Measurements from ENCODE around the gene MCC. TPM values are rescaled to one million over a fixed set of nuclear protein-coding genes. Genes with fewer than 3 reads are reported as not detected.
A peak's percentile ranks its signal among the peaks of the same experiment; 100 is the strongest.

MCC gene
- total and polyA plus RNA-seq, 2 of the 4 experiments (the other 2 are of a cell fraction) = 5.0 to 20.6 TPM

- Histone ChIP-seq H3K4me1 (ENCODE audit: control insufficient read depth, insufficient read depth, low read length) (peaks cover 16% of the 10 kb centered on the region), H3K79me1 (ENCODE audit: low read depth in 1 of 2, low read length in 2 of 2) (no peaks in the 10 kb centered on the region), H3K4me3 (ENCODE audit: insufficient read depth, low read depth, low read length) (no peak overlapping the region), H4K20me1 (ENCODE audit: insufficient read depth, low read length) (no peaks in the 10 kb centered on the region), H2BK120ac (ENCODE audit: low read depth, low read length) (no peak overlapping the region), H2BK5ac (ENCODE audit: low read depth, low read length, poor library complexity, severe bottlenecking) (no peak overlapping the region), H2AK9ac (replicated peaks; ENCODE audit: low read depth, low read length, poor library complexity) (no peak overlapping the region), H3K9ac (ENCODE audit: low read depth, low read length) (no peak overlapping the region), H4K91ac (ENCODE audit: insufficient read depth, low read depth, low read length) (no peak overlapping the region), H4K5ac (ENCODE audit: low read depth, low read length) (0 out of 2 replicates have a peak overlapping the region, but pooled peaks have one; percentile 20), H3K18ac (ENCODE audit: low read depth, low read length) (no peak overlapping the region; the same call in 1 of the 2 replicates), H3K27ac (ENCODE audit: insufficient read depth, low read length) (no peak overlapping the region), H2BK20ac (ENCODE audit: low read depth, low read length) (no peak overlapping the region), H3K4me2 (ENCODE audit: low read depth, low read length) (no peak overlapping the region), H4K8ac (ENCODE audit: low read depth in 2 of 2, low read length in 2 of 2) (no peak overlapping the region), H3K9me1 (ENCODE audit: insufficient read depth, low read length) (no peaks in the 10 kb centered on the region), H2AFZ (replicated peaks; ENCODE audit: low read length, poor library complexity) (no peak overlapping the region), H3K4ac (ENCODE audit: low read depth, low read length) (no peak overlapping the region), H3K27me3 (ENCODE audit: control insufficient read depth, insufficient read depth, low read length) (no peaks in the 10 kb centered on the region), H3K36me3 (ENCODE audit: control insufficient read depth, insufficient read depth, low read length) (peaks cover 3% of the 10 kb centered on the region; the same call in 1 of the 2 replicates), H3K56ac (ENCODE audit: extremely low read depth, insufficient read depth, low read length) (no peak overlapping the region), H2AK5ac (ENCODE audit: low read depth, low read length) (no peak overlapping the region), H3K23ac (ENCODE audit: low read depth, low read length) (no peak overlapping the region), H3K14ac (replicated peaks; ENCODE audit: low read depth, low read length) (no peak overlapping the region), H3K9me3 (ENCODE audit: control insufficient read depth, insufficient read depth, low read length) (no peaks in the 10 kb centered on the region), H2BK15ac (ENCODE audit: low read depth, low read length) (no peak overlapping the region)
- in situ Hi-C loops (cut with MboI; ENCODE audit: low sequenced_read_pairs) = loop anchor here (5.0 kb wide), 1 partner anchor 117 kb away; no protein-coding TSS in a partner anchor
- WGBS, 2 experiments (ENCODE audit: extremely low coverage in 2 of 2, insufficient read length in 1 of 2) = no CpG with 5 or more reads among the region's 4 CpGs
- intact Hi-C loops (cut with micrococcal nuclease) = loop anchor here (5.0 kb wide), 1 partner anchor 42 kb away; no protein-coding TSS in a partner anchor
- dilution Hi-C loops (cut with HindIII; ENCODE audit: low sequenced_read_pairs, unreplicated experiment) = no loop called here
- TF ChIP-seq USF2 (IDR thresholded peaks at IDR 0.05; ENCODE audit: low read depth, low read length) = no peak
- TF ChIP-seq RCOR1 (IDR thresholded peaks at IDR 0.05; ENCODE audit: insufficient replicate concordance, low read length) = no peak
- TF ChIP-seq MAFK (IDR thresholded peaks at IDR 0.05; ENCODE audit: low read depth, low read length) = no peak
- no peak for TF ChIP-seq CHD1 (IDR thresholded peaks at IDR 0.05; ENCODE audit: low read depth, low read length)
- TF ChIP-seq POLR2A (IDR thresholded peaks at IDR 0.05; ENCODE audit: low read depth, low read length) = no peak
- TF ChIP-seq BHLHE40 (IDR thresholded peaks at IDR 0.05; ENCODE audit: low read depth, low read length) = no peak
- no peak for TF ChIP-seq MAZ (IDR thresholded peaks at IDR 0.05; ENCODE audit: borderline replicate concordance, low read depth, low read length)
- TF ChIP-seq RAD21 (IDR thresholded peaks at IDR 0.05; ENCODE audit: low read length) = no peak
- no peak for TF ChIP-seq CTCF (conservative IDR thresholded peaks at IDR 0.05; ENCODE audit: low read depth, low read length)
- TF ChIP-seq RFX5 (IDR thresholded peaks at IDR 0.05; ENCODE audit: low read depth, low read length) = no peak
- TF ChIP-seq CEBPB (IDR thresholded peaks at IDR 0.05; ENCODE audit: low read depth, low read length) = no peak
- no peak for TF ChIP-seq SMC3 (IDR thresholded peaks at IDR 0.05; ENCODE audit: low read depth, low read length)
- TF ChIP-seq ELK1 (IDR thresholded peaks at IDR 0.05; ENCODE audit: borderline replicate concordance, low read depth, low read length) = no peak
- no peak for TF ChIP-seq MXI1 (IDR thresholded peaks at IDR 0.05; ENCODE audit: borderline replicate concordance, low read depth, low read length)
- no peak for TF ChIP-seq FOS (IDR thresholded peaks at IDR 0.05; ENCODE audit: low read depth, low read length)
- no peak for TF ChIP-seq NFE2L2 (IDR thresholded peaks at IDR 0.05; ENCODE audit: low read depth, low read length)
- ChIA-PET CTCF (no interaction called here), POLR2A (ENCODE audit: unreplicated experiment) (no interaction called here)
- ATAC-seq (ENCODE audit: low read depth) (no peak), DNase-seq (no peak)
- no TSS peak for BruUV-seq (replicated peaks)
These were observed 103.4 kb downstream of the MCC start for GRCh38 chr5:113384782-113385285.
